Glomerular endothelial cell (primary cell): ENCODE measurements around the gene ADAM30. TPM values are rescaled to one million over a fixed set of nuclear protein-coding genes. Genes with fewer than 3 reads are reported as not detected.

Source experiments
- DNase-seq: peaks from one replicate; pipeline ENCODE4 v3.0.0-alpha.2; 2011; ENCODE audit warnings: low read depth, low spot score; ENCODE audit errors: extremely low read depth
- total RNA-seq: library from RNA; depleted of rRNA; stranded (reverse); fragments of >200 nt; gene quantifications from 2 replicates; pipeline ENCODE4 v1.2.3, GENCODE V29; 2015

The ADAM30 gene
- total RNA-seq: not detected in 2 replicates

GRCh38 chr1:119896303-119896702 is at the start of gene ADAM30:
Gene ADAM30 (minus strand): TSS chr1:119896515. CDS start chr1:119896336, 179 bp downstream.
- DNase-seq: no peak

- DNase-seq: no peak
Observed at GRCh38 chr1:119943216-119943615, 46.9 kb upstream of the ADAM30 start.

DNA sequence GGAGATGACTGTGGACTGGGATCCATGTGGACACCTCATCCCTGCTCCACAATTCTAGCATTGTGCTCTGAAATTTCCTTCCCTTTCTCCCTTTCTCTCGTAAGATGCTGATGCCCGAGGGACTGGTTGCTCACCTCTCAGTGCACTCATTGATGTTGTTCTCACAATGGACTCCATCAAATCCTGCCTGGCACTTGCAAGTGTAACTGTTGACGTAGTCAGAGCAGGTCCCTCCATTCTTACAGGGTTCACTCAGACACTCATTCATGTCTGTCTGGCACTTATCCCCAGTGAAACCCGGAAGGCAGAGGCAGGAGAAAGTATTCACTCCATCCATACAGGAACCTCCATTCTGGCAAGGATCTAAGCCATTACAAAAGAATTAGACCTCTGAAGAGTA is 45.1 kb upstream of the ADAM30 start:
- no peak for DNase-seq

- DNase-seq: no peak
Observed at GRCh38 chr1:119940697-119941096, 44.4 kb upstream of the ADAM30 start.

DNA sequence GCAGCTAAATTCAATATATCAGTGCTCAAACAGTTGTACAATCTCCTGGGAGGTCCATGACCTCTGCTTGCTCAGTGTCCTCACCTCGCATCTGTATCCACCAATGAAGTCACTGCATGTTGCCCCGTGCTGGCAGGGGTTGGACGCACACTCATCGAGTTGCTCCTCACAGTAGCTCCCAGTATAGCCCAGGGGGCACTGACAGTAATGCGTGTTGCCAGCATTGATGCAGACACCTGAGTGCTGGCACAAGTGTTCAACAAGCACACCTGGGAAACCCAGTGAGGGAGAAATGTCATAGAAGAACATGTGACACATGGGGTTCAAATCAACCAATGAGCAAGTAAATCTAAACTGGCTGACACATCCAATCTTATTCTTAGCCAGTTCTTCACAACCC is 40.9 kb upstream of the ADAM30 start:
- no peak for DNase-seq

DNA sequence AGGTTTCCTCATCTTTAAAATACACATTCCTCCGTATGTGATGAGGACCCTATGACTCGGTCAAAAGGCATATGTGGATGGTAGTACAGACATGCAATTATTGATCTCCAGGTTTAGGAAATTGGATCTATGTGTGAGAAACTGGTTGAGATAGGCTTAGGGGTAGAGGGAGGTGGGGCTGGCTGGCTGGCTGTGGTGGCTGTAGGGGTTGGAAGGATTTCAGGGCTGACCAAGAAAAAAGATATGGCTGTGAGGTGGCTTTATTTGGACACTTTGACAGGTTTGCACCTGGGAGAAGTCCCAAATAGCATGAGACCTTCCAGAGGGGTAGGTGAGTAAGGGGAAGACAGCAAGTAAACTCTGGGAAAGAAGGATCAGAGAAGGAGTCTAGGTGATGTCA is 39.6 kb upstream of the ADAM30 start:
- no peak for DNase-seq

GRCh38 chr1:119935373-119935772 is 39.1 kb upstream of the ADAM30 start:
- no peak for DNase-seq

DNA sequence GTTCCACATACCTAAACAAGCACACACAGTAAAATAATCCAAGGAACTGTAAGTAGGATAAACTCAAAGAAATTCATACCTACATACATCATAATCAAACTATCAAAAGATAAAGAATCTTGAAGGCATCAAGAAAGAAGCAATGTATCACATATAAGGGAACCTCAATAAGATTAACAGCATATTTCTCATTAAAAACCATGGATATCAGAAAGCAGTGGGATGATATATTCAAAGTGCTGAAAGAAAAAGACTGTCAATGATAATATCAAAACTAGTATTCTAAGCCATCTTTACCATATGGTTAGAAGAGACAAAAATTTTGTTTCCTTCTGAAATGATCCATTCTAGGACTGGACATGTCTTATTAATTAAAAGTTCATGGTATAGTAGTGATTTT is 37.1 kb upstream of the ADAM30 start:
- DNase-seq: no peak

- no peak for DNase-seq
Observed at GRCh38 chr1:119929643-119930315, 33.5 kb upstream of the ADAM30 start.

DNA sequence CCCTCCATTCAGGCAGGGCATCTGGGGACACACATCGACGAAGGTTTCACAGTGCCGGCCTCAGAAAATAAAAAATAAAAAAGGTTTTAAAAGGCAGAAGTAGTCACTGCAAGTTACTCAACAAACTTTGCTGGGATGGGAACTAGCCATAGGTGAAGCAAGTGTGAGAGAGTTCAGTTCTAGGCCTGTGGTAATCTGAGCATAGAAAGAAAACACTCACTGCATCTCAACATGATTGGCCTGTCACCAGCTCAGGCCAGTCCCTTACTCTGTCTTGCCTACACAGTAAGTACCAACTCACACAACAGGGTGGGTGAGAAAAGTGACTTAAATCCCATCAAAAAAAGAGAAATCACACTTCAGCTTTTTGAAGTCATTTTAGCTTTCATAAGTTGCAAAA is 30.2 kb upstream of the ADAM30 start:
- DNase-seq: no peak

GRCh38 chr1:119924948-119925898 is 28.9 kb upstream of the ADAM30 start:
- DNase-seq: no peak

GRCh38 chr1:119920104-119920968 is 24.0 kb upstream of the ADAM30 start:
- DNase-seq: no peak

- DNase-seq: no peak
Observed at GRCh38 chr1:119919241-119919640, 22.9 kb upstream of the ADAM30 start.

DNA sequence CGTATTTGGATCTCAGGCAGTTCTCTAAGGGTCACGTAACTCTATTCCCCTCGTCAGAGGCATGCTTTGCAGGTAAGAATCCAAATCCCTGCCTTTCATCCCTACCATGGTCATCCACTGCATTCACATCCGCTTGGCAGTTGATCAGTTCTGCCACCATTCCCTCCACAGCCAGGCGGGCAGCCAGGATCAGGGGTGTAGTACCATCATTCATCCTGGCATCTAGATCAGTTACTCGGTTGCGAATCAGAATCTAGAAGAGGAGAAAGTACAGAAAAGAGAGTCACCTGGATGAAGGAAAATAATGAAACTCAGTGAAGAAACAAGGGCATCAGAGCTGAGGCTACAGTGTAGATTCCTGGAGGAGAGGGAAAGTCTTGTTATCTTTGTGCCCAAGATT is 22.0 kb upstream of the ADAM30 start:
- no peak for DNase-seq

GRCh38 chr1:119917304-119918055 is 21.2 kb upstream of the ADAM30 start:
- DNase-seq: no peak

- DNase-seq: no peak
Observed at GRCh38 chr1:119915517-119915916, 19.2 kb upstream of the ADAM30 start.

GRCh38 chr1:119914071-119914470 is 17.8 kb upstream of the ADAM30 start:
- no peak for DNase-seq

GRCh38 chr1:119912963-119913362 is 16.6 kb upstream of the ADAM30 start:
- no peak for DNase-seq

DNA sequence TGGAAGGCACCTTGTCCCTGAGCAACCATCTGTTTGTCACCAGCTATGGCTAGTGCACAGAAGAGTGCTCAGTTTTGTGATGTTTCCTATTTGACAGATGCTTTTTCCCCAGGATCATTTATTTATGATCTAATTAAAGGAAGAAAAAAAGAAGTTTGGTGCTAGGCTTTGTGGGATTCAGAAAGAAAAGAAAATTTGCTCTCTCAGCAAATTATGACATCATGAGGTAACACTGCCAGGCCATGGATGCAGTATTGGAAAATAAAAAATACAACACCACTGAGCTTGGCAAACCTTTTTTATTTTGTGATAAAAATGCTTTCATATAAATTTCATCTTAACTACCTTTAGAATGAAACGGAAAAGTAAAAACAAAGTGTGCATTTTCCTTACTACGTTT is 15.5 kb upstream of the ADAM30 start:
- DNase-seq: no peak

DNA sequence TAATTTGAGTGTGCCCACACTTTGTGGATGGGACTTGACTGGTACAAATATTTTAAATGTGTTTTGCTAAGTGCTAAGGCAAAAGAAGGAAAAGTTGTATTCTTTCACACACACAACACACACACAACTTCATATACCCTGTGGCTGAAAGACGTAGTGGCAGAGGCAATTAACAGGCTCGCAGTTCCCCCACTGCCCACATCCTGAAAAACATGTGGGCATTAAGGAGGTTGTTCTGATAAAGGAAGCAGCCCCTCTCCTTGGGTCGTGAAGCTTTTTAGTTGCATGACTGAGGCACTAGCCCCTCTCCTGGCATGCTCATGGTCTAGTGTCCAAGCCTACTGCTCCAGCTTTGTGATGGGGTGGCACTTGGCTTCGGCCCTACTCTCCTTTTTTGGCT is 14.3 kb upstream of the ADAM30 start:
- no peak for DNase-seq
